Psoas muscle (tissue), 8 donors: ENCODE data around the gene KNOP1. TPM values are rescaled to one million over a fixed set of nuclear protein-coding genes. Genes with fewer than 3 reads are reported as not detected.

ENCODE experiments used
- ATAC-seq, 4 donors: fragments of 200-7000 bp; cut with Tn5 transposase; one replicate each; pipeline ENCODE4 v1.9.1; 2020; ENCODE audit warnings: moderate library complexity in 3 of 4, mild to moderate bottlenecking in 2 of 4
- DNase-seq, 2 donors: peaks; one replicate each; pipeline ENCODE4 v3.0.0-alpha.2; 2020
- H3K27ac ChIP-seq: fragments of 200-600 bp; one replicate; pipeline ENCODE4 v1.8.0; 2022
- H3K27me3 ChIP-seq, 3 donors: fragments of 200-600 bp in 1 of 3; one replicate each; pipeline versions ENCODE4 v1.6.1 to v1.8.0; 2013 to 2022; ENCODE audit warnings: low read length in 2 of 3, mild to moderate bottlenecking in 2 of 3, moderate library complexity in 1 of 3; ENCODE audit not compliant: insufficient read depth in 3 of 3
- H3K36me3 ChIP-seq, 2 donors: fragments of 200-600 bp in 1 of 2; one replicate each; pipeline versions ENCODE4 v1.6.1 to v1.8.0; 2013 to 2022; ENCODE audit warnings: low read depth in 1 of 2, mild to moderate bottlenecking in 1 of 2, moderate library complexity in 1 of 2; ENCODE audit not compliant: insufficient read depth in 1 of 2
- H3K4me1 ChIP-seq: fragments of 200-600 bp; one replicate; pipeline ENCODE4 v1.8.0; 2022
- H3K4me3 ChIP-seq: fragments of 200-600 bp; one replicate; pipeline ENCODE4 v1.8.0; 2022; ENCODE audit warnings: mild to moderate bottlenecking
- H3K9me3 ChIP-seq: fragments of 200-600 bp; one replicate; pipeline ENCODE4 v1.8.0; 2022
- CTCF ChIP-seq: fragments of 200-600 bp; IDR thresholded peaks from one replicate; pipeline ENCODE4 v1.8.0; 2022; ENCODE audit warnings: antibody characterized with exemption
- WGBS, 3 donors: extraction: QIAGEN DNeasy Blood & Tissue Kit; methylation state at CpG; one replicate each; pipeline versions ENCODE4 v1.1.6 to v1.1.7; 2013; 5-methylcytosine and 5-hydroxymethylcytosine counted together
- intact Hi-C, 2 donors: fragments of 100-400 bp; cut with DNase I; formaldehyde crosslinking; loops; one replicate each; pipeline versions ENCODE4 v1.11.0 to v1.14.2; 2022
- polyA plus RNA-seq, 3 donors: library from polyadenylated mRNA; stranded (reverse); fragments of 200-250 nt; gene quantifications; one replicate each; pipeline ENCODE4 v1.2.3, GENCODE V29; 2013
- total RNA-seq, 4 donors: library from RNA; stranded (reverse); fragmentation: NEBNext Ultra II Directional in 2 of 4; extraction: Animal tissue kit (Norgen Biotek cat#: 25700) in 2 of 4; gene quantifications; one replicate each; pipeline versions ENCODE4 v1.2.1 to v1.2.4, GENCODE V29; 2021 to 2023
- donor health status: healthy with polysubstance abuse.
- donor health status: DM: no; HTN: no; CAD: no; lungs with moderate emphysema.
- donor health status: Bipolar disorder and iron deficiency.
- donor health status: healthy.
- donor health status: DM: yes; HTN: yes; CAD: no.
- donor health status: DM: no; HTN: no; CAD: no.
- donor health status: DM: no; HTN: no; CAD: no.
- donor health status: DM: yes; HTN: yes; CAD: no.

Gene KNOP1
- total and polyA plus RNA-seq, 7 donors, result 5.9 to 14.7 (median 9.5) TPM

GRCh38 chr16:19755268-19755667 lies 37.2 kb upstream of the KNOP1 start:
- peaks cover 13% of the 10 kb centered on the region for H3K4me1 ChIP-seq

GRCh38 chr16:19754644-19755036 lies 36.6 kb upstream of the KNOP1 start:
- WGBS, 3 donors, result 83 to 86% (median 86%) methylated on average over 1 of the region's 1 CpG
- TF ChIP-seq CTCF, result no peak
- Histone ChIP-seq H3K36me3 (no peaks in the 10 kb centered on the region), H3K4me1 (peaks cover 13% of the 10 kb centered on the region), H3K9me3 (no peaks in the 10 kb centered on the region), H3K27me3 (no peaks in the 10 kb centered on the region), H3K4me3 (no peak overlapping the region), H3K27ac (peak overlapping the region; percentile 53)
- ATAC-seq, result no peak
- DNase-seq, result no peak
- intact Hi-C loops, result loop anchor here in 1 of 2 donors (10.0 kb wide), 1 partner anchor 50 kb away; no protein-coding TSS in a partner anchor

More at GRCh38 chr16:19755268-19755667, 37.2 kb upstream of the KNOP1 start:
- no peak for ATAC-seq
- Histone ChIP-seq H3K27ac (peak overlapping the region; percentile 53), H3K36me3 (no peaks in the 10 kb centered on the region), H3K9me3 (no peaks in the 10 kb centered on the region), H3K27me3 (no peaks in the 10 kb centered on the region), H3K4me3 (no peak overlapping the region)
- WGBS, 3 donors, result 94 to 97% (median 94%) methylated on average over 3 of the region's 3 CpGs
- intact Hi-C loops, result loop anchor here in 1 of 2 donors (10.0 kb wide), 1 partner anchor 50 kb away; no protein-coding TSS in a partner anchor
- no peak for TF ChIP-seq CTCF
- DNase-seq, result no peak

GRCh38 chr16:19753815-19754643 lies 36.0 kb upstream of the KNOP1 start:
- Histone ChIP-seq H3K27ac (peak overlapping the region; percentile 53), H3K9me3 (no peaks in the 10 kb centered on the region), H3K36me3 (no peaks in the 10 kb centered on the region), H3K4me1 (peaks cover 13% of the 10 kb centered on the region), H3K27me3 (no peaks in the 10 kb centered on the region), H3K4me3 (no peak overlapping the region)
- TF ChIP-seq CTCF, result no peak
- intact Hi-C loops, result loop anchor here in 1 of 2 donors (10.0 kb wide), 1 partner anchor 51 kb away; no protein-coding TSS in a partner anchor
- ATAC-seq (no peak), DNase-seq (no peak)
- 73 to 78% (median 73%) methylated on average over 12 of the region's 12 CpGs for WGBS, 3 donors

GRCh38 chr16:19751478-19752385 lies 33.7 kb upstream of the KNOP1 start:
- no peaks in the 10 kb centered on the region for H3K36me3 ChIP-seq
- DNase-seq (no peak), ATAC-seq (peak in 1 of 4 donors; percentile 61)
- peaks cover 13% of the 10 kb centered on the region for H3K4me1 ChIP-seq
- WGBS, 3 donors, result 62 to 66% (median 63%) methylated on average over 6 of the region's 6 CpGs
- intact Hi-C loops, result loop anchor here in 1 of 2 donors (10.0 kb wide), 1 partner anchor 53 kb away; no protein-coding TSS in a partner anchor
- TF ChIP-seq CTCF, result no peak
- H3K9me3 ChIP-seq, result no peaks in the 10 kb centered on the region
- no peak overlapping the region for H3K4me3 ChIP-seq
- H3K27ac ChIP-seq, result peak overlapping the region; percentile 19
- no peaks in the 10 kb centered on the region for H3K27me3 ChIP-seq
